Epithelial cell of esophagus (primary cell): ENCODE results near the gene TMEM154.
A peak's percentile ranks its signal among the peaks of the same experiment; 100 is the strongest.

Experiments
- DNase-seq: peaks from one replicate; pipeline ENCODE4 v3.0.0; 2010; ENCODE audit warnings: low read depth
- H3K4me3 ChIP-seq: 2 replicates; pipeline ENCODE4 v1.5.1; 2011; ENCODE audit warnings: mild to moderate bottlenecking, low read length, control low read depth
- CTCF ChIP-seq: IDR thresholded peaks from 2 replicates; pipeline ENCODE4 v1.5.1; 2011; ENCODE audit warnings: low read depth, mild to moderate bottlenecking, low read length, control low read depth, inconsistent platforms; ENCODE audit not compliant: insufficient read depth; ENCODE audit errors: missing control alignments

Gene TMEM154

DNA sequence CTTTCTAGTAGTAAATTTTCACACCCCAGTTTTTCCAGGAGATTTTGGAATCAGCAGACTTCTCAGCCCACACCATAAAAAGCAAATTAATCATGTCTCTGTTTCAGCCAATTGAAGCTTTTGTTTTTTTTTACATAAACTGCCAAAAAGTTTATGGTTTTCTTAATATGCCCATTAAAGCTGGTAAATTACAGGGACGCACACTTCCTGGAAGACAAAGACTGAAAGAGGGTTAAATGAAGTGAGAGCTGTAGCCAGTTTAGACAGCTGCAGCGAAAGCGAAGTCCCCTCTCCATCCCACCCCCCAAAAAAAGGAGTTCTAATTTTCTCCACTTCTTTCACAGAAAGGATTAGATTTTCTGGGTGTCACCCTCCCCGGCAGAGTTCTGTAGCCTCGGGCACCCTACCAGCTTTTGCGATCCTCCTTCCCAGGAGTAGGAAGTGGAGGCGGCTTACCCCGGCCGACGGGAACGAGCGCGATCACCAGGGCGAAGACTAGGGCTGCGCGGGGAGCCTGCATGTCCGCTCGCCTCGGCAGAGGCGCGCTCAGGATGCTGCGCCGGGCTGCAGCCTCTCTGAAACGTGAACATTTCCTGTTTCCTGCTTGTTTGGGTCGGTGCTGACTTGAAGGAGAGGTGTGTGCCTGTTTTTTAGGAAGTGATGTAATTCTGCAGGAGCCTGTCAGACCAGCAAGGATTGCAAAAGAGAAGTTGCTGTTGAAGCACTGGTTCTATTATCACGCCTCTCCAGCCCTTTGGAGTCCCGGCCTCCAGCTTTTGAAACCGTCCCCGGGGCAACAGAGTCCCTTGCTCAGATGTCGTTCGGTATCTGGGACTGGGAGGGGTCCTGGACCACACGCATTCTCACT lies at the start of gene TMEM154:
Gene TMEM154 (minus strand): TSS at position 584 of the 868 bp plus-strand sequence. CDS start 64 bp downstream, at position 520.
- H3K4me3 ChIP-seq, result peak within 1 kb of the TSS; percentile 81
- no peak for TF ChIP-seq CTCF
- DNase-seq, result peak; percentile 98

DNA sequence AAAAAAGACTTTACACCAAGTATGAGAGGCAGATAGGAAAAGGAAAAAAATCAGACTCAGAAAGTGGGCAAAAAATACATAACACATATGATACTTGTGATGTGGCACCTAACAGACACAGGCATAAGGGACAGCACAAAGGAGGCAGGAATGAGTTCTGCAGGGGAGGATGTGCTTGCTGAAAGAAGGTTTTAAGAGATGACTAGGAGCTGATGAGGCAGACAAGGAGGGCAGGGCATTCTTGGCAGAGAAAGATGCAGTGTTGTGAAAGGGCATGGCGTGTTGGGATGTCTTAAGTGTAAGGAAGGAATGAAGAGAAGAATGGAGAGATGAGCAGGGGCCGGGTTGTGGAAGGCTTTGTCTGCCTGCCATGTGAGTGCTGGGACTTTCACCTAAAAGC lies 49.7 kb upstream of the TMEM154 start:
- H3K4me3 ChIP-seq, result no peak overlapping the region
- peak; percentile 96 for DNase-seq
- TF ChIP-seq CTCF, result no peak

GRCh38 chr4:152728343-152728742 lies 48.5 kb upstream of the TMEM154 start:
- TF ChIP-seq CTCF, result no peak
- no peak overlapping the region for H3K4me3 ChIP-seq
- DNase-seq, result no peak

DNA sequence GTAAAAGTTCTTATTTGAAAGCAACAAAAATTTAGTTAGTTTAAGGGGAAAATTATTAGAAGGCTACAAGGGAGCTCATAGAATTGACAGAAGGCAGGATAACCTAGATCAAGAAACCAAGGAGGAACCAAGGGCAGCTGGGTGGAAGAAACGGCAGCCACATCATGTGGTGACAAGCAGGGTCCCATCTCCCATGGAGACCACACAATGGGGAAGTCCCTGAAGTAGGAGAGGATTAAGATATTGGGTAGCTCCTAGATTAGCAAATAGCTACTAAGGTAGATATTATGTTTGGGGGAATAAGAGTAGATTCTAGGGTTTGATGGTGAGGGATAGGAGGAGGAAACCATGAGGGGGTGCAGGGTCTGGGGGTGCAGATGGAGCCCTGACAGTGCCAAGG lies 48.0 kb upstream of the TMEM154 start:
- no peak for TF ChIP-seq CTCF
- H3K4me3 ChIP-seq, result no peak overlapping the region
- DNase-seq, result no peak

GRCh38 chr4:152724494-152724893 lies 44.7 kb upstream of the TMEM154 start:
- no peak for DNase-seq
- TF ChIP-seq CTCF, result no peak
- H3K4me3 ChIP-seq, result no peak overlapping the region

DNA sequence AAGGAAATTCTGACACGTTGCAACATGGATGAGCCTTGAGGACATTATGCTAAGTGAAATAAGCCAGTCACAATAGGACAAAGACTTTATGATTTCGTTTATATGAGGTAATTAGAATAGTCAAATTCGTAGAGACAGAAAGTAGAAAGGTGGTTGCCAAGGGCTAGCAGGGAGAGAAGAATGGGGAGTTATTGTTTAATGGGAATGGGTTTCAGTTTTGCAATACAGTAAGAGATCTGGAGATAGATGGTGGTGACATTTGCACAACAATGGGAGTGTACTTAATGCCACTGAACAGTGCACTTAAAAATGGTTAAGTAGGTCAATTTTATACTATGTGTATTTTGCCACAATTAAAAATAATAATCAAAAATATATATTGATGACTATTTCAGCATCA lies 43.4 kb upstream of the TMEM154 start:
- no peak overlapping the region for H3K4me3 ChIP-seq
- DNase-seq, result no peak
- no peak for TF ChIP-seq CTCF
